Activated naive CD4-positive, alpha-beta T cell (primary cell): ENCODE measurements around the gene C2orf42.
"Not testable (repeated sequence)": the region's sequence is repeated elsewhere in the genome, so short reads cannot be mapped to it uniquely, and the experiment has no call there.

Experiments
- DNase-seq, 4 experiments: peaks; one replicate each; lab custom pipeline; 2025; lab: John Stamatoyannopoulos, UW

The C2orf42 gene

GRCh38 chr2:70190418-70191243, at the start of gene C2orf42:
Gene C2orf42, minus strand, starts transcription at chr2:70191019. Its CDS starts 9,034 bp downstream, at chr2:70181985.
- DNase-seq = peak; percentile 91 to 96 (median 92)

GRCh38 chr2:70240599-70240998, 49.8 kb upstream of the C2orf42 start:
- no peak for DNase-seq

GRCh38 chr2:70233926-70234325, 43.1 kb upstream of the C2orf42 start:
- DNase-seq = no peak

- no peak for DNase-seq
These were observed 36.0 kb upstream of the C2orf42 start for GRCh38 chr2:70226781-70227180.

GRCh38 chr2:70223305-70223704, 32.5 kb upstream of the C2orf42 start:
- DNase-seq = not testable (repeated sequence)

- no peak for DNase-seq
These were observed 24.2 kb upstream of the C2orf42 start for GRCh38 chr2:70214953-70215549.

GRCh38 chr2:70214365-70214764, 23.5 kb upstream of the C2orf42 start:
- no peak for DNase-seq

GRCh38 chr2:70212298-70212932, 21.6 kb upstream of the C2orf42 start:
- no peak for DNase-seq

GRCh38 chr2:70211595-70211994, 20.8 kb upstream of the C2orf42 start:
- DNase-seq = no peak

GRCh38 chr2:70204452-70204851, 13.6 kb upstream of the C2orf42 start:
- DNase-seq = no peak

- DNase-seq = no peak
These were observed 12.3 kb upstream of the C2orf42 start for GRCh38 chr2:70203086-70203485.

GRCh38 chr2:70202236-70202806, 11.5 kb upstream of the C2orf42 start:
- DNase-seq = no peak

GRCh38 chr2:70201831-70202230, 11.0 kb upstream of the C2orf42 start:
- DNase-seq = no peak

- no peak for DNase-seq
These were observed 10.5 kb upstream of the C2orf42 start for GRCh38 chr2:70201225-70201768.

- no peak for DNase-seq
These were observed 8.6 kb upstream of the C2orf42 start for GRCh38 chr2:70199320-70199864.

GRCh38 chr2:70192516-70192915, 1.7 kb upstream of the C2orf42 start:
- no peak for DNase-seq

- DNase-seq = no peak
These were observed 471 bp upstream of the C2orf42 start for GRCh38 chr2:70191244-70191735.

GRCh38 chr2:70188460-70188859, 2.4 kb downstream of the C2orf42 start:
- DNase-seq = no peak

GRCh38 chr2:70187170-70187569, 3.6 kb downstream of the C2orf42 start:
- DNase-seq = not testable (repeated sequence)

- DNase-seq = no peak
These were observed 8.1 kb downstream of the C2orf42 start for GRCh38 chr2:70182689-70183088.

- DNase-seq = no peak
These were observed 9.4 kb downstream of the C2orf42 start for GRCh38 chr2:70181363-70181956.
